ENCODE results near the gene FBXO33.
A peak's percentile ranks its signal among the peaks of the same experiment; 100 is the strongest.
"Not testable (repeated sequence)": the region's sequence is repeated elsewhere in the genome, so short reads cannot be mapped to it uniquely, and the experiment has no call there.

Gene FBXO33

DNA sequence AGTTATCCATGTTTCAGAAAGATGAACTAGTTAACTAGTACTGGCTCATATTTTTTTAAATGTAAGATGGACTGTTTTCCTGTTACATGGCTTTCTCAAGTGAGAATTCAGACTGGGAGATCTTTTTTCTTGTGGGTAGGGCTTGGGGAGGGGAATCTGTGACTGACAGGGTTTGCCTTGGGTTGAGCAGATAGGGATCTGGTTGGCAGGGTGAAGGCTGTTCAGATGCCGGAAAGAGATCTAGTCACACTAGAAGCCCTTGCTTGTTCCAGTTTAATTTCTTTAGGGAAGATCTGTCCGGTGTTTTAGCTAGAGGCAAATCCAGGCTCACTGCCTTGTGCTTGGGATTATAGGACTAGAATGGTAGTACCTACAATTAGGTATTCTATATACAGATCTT is 63.2 kb downstream of the FBXO33 start:
- H3K9me3 ChIP-seq (ENCODE audit: insufficient read depth, low read depth, low read length) = no peaks in the 10 kb centered on the region
- 87% methylated on average over 2 of the region's 2 CpGs for WGBS
- no peak overlapping the region for H3K27ac ChIP-seq (ENCODE audit: low read depth, low read length)
- H3K27me3 ChIP-seq (ENCODE audit: insufficient read depth, low read length) = no peaks in the 10 kb centered on the region
- no peak overlapping the region for H3K4me3 ChIP-seq (ENCODE audit: low read length)
- H3K36me3 ChIP-seq (ENCODE audit: insufficient read depth, low read length) = no peaks in the 10 kb centered on the region
- H3K4me1 ChIP-seq (ENCODE audit: insufficient read depth, low read length) = peaks cover 28% of the 10 kb centered on the region
- no peak overlapping the region for H3K9ac ChIP-seq (ENCODE audit: low read depth, low read length)

- H3K27me3 ChIP-seq (ENCODE audit: insufficient read depth, low read length) = no peaks in the 10 kb centered on the region
- H3K4me1 ChIP-seq (ENCODE audit: insufficient read depth, low read length) = peaks cover 28% of the 10 kb centered on the region
- H3K36me3 ChIP-seq (ENCODE audit: insufficient read depth, low read length) = no peaks in the 10 kb centered on the region
- H3K27ac ChIP-seq (ENCODE audit: low read depth, low read length) = no peak overlapping the region
- no peak overlapping the region for H3K4me3 ChIP-seq (ENCODE audit: low read length)
- H3K9me3 ChIP-seq (ENCODE audit: insufficient read depth, low read depth, low read length) = no peaks in the 10 kb centered on the region
- H3K9ac ChIP-seq (ENCODE audit: low read depth, low read length) = 0 out of 2 replicates have a peak overlapping the region, but pooled peaks have one; percentile 11
- 3% methylated on average over 2 of the region's 4 CpGs for WGBS
Observed at GRCh38 chr14:39368261-39368959, 63.8 kb downstream of the FBXO33 start.

DNA sequence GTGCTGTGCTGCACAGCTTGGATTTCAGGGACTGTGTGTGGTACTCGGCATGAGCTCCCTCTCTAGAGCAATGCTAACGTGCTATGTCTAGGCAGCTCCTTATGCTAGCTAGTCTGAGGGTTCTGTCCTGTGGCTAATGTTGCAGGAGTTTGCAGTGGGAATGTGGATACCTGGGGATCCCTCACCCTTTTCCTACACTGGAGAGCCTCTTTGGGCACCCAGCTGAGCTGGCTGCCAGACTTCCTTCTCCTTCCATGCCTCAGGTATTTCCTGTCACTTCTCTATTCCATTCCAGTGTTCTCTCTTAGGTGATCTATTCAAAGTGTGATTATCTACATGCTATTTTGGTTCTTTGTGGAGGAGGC is 64.9 kb downstream of the FBXO33 start:
- no peak overlapping the region for H3K4me3 ChIP-seq (ENCODE audit: low read length)

DNA sequence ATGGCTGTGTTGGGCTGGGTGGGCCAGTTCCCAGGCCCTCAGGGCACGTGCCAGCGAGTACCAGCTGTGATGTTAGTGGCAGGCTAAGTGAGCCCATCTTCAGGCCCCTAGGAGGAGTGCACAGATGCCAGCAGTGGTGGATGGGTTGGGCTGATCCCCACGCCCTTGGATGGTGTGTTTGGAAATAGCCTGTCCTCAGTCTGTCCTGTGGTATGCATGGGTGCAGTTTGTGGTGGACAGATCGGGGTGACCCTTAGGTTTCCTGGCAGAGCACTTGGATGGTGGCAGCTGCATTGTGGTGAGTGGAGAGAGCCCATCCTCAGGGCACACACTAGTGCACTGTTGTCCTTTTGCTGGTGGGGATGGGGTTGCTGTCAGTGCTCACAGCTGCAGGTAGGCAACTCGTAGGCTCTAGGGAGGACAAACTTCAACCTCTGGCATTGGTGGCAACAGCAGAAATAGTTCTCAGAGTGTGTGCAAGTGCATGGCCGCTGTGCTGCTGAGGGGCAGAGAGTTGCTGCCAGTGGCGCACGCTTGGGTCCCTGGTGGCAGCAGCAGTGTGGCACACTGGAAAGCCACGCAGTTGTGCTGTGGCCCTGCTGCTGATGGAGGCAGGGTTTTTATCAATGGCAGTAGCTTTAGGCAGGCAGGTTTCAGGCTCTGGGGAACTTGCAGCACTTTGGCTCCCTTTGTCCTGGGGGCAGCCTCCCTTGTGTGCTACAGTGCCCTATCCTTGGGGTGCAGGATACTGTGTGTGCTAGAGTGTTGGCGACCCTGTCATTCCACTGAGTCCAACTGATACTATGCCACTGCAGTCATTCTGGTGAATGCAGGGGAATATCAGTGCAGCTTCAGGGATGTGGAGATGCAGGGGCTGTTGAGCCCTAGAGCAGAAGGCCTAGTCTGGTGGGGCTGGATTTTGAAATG is 65.5 kb downstream of the FBXO33 start:
- Histone ChIP-seq H3K27me3 (ENCODE audit: insufficient read depth, low read length) (no peaks in the 10 kb centered on the region), H3K4me1 (ENCODE audit: insufficient read depth, low read length) (peaks cover 28% of the 10 kb centered on the region), H3K9me3 (ENCODE audit: insufficient read depth, low read depth, low read length) (no peaks in the 10 kb centered on the region), H3K36me3 (ENCODE audit: insufficient read depth, low read length) (no peaks in the 10 kb centered on the region), H3K27ac (ENCODE audit: low read depth, low read length) (no peak overlapping the region; the same call in 1 of the 2 replicates), H3K9ac (ENCODE audit: low read depth, low read length) (no peak overlapping the region), H3K4me3 (ENCODE audit: low read length) (no peak overlapping the region)
- WGBS = 92% methylated on average over 10 of the region's 10 CpGs

More for the DNA sequence above, 64.9 kb downstream of the FBXO33 start:
- H3K4me1 ChIP-seq (ENCODE audit: insufficient read depth, low read length) = peaks cover 28% of the 10 kb centered on the region
- no peak overlapping the region for H3K9ac ChIP-seq (ENCODE audit: low read depth, low read length)
- H3K27ac ChIP-seq (ENCODE audit: low read depth, low read length) = no peak overlapping the region; the same call in 1 of the 2 replicates
- no peaks in the 10 kb centered on the region for H3K27me3 ChIP-seq (ENCODE audit: insufficient read depth, low read length)
- no peaks in the 10 kb centered on the region for H3K36me3 ChIP-seq (ENCODE audit: insufficient read depth, low read length)
- 49% methylated on average over 2 of the region's 2 CpGs for WGBS
- H3K9me3 ChIP-seq (ENCODE audit: insufficient read depth, low read depth, low read length) = no peaks in the 10 kb centered on the region

DNA sequence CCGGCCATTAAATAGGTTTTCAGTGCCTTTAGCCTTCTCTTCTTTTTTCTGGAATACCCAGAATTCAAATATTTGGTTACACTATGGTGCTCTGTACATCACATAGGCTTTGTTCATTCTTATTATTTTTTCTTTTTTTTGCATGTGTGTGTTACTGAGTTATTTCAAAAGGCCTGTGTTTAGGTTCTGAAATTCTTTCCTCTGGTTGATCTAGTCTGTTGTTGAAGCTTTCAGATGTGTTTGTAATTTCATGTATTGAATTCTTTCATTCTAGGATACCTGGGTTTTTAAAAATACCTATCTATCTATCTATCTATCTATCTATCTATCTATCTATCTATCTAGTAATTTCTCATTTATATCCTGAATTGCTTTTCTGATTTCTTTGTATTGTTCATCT is 66.9 kb downstream of the FBXO33 start:
- H3K9me3 ChIP-seq (ENCODE audit: insufficient read depth, low read depth, low read length) = no peaks in the 10 kb centered on the region
- no peak overlapping the region for H3K27ac ChIP-seq (ENCODE audit: low read depth, low read length)
- no peak overlapping the region for H3K9ac ChIP-seq (ENCODE audit: low read depth, low read length)
- H3K4me3 ChIP-seq (ENCODE audit: low read length) = no peak overlapping the region
- 83% methylated on average over 1 of the region's 1 CpG for WGBS
- no peaks in the 10 kb centered on the region for H3K27me3 ChIP-seq (ENCODE audit: insufficient read depth, low read length)
- peaks cover 28% of the 10 kb centered on the region for H3K4me1 ChIP-seq (ENCODE audit: insufficient read depth, low read length)
- no peaks in the 10 kb centered on the region for H3K36me3 ChIP-seq (ENCODE audit: insufficient read depth, low read length)

GRCh38 chr14:39364509-39364908 is 67.7 kb downstream of the FBXO33 start:
- 88% methylated on average over 1 of the region's 1 CpG for WGBS
- H3K36me3 ChIP-seq (ENCODE audit: insufficient read depth, low read length) = no peaks in the 10 kb centered on the region

DNA sequence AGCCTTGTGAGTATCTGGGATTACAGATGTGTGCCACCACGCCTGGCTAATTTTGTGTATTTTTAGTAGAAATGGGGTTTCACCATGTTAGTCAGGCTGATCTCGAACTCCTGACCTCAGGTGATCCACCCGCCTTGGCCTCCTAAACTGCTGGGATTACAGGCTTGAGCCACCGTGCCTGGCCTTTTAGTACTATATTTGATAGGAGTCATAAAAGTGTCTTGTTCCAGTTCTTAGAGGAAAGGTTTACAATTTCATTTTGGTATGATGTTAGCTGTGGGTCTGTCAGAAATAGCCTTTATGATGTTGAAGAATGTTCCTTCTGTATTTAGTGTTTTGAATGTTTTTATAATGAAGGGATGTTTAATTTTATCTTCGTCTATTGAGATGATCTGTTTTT is 70.7 kb downstream of the FBXO33 start:
- not testable (repeated sequence) for H3K36me3 ChIP-seq (ENCODE audit: insufficient read depth, low read length); H3K27ac ChIP-seq (ENCODE audit: low read depth, low read length); H3K4me3 ChIP-seq (ENCODE audit: low read length); H3K9ac ChIP-seq (ENCODE audit: low read depth, low read length); H3K27me3 ChIP-seq (ENCODE audit: insufficient read depth, low read length); H3K4me1 ChIP-seq (ENCODE audit: insufficient read depth, low read length); H3K9me3 ChIP-seq (ENCODE audit: insufficient read depth, low read depth, low read length)
- WGBS = 97% methylated on average over 5 of the region's 5 CpGs

More at GRCh38 chr14:39364509-39364908, 67.7 kb downstream of the FBXO33 start:
- H3K9me3 ChIP-seq (ENCODE audit: insufficient read depth, low read depth, low read length) = 0 out of 2 replicates have a peak, but pooled peaks cover 5% of the 10 kb centered on the region
- H3K4me1 ChIP-seq (ENCODE audit: insufficient read depth, low read length) = peaks cover 25% of the 10 kb centered on the region
- H3K9ac ChIP-seq (ENCODE audit: low read depth, low read length) = no peak overlapping the region
- H3K27ac ChIP-seq (ENCODE audit: low read depth, low read length) = no peak overlapping the region
- H3K27me3 ChIP-seq (ENCODE audit: insufficient read depth, low read length) = no peaks in the 10 kb centered on the region
- no peak overlapping the region for H3K4me3 ChIP-seq (ENCODE audit: low read length)

DNA sequence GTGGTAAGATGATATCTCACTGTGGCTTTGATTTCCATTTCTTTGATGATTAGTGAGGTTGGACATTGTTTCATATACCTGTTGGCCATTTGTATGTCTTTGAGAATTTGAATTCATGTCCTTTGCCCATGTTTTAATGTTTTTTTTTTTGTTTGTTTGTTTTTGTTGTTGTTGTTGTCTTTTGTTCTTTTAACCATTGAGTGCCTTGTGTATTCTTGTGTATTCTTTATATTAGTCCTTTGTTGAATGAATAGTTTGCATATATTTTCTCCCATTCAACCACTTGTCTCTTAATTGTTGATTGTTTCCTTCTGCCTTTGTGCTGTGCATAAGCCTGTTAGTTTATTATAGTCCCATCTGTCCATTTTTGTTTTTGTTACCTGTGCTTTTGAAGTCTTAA is 71.9 kb downstream of the FBXO33 start:
- no peaks in the 10 kb centered on the region for H3K4me1 ChIP-seq (ENCODE audit: insufficient read depth, low read length)
- no peak overlapping the region for H3K4me3 ChIP-seq (ENCODE audit: low read length)
- no peak overlapping the region for H3K27ac ChIP-seq (ENCODE audit: low read depth, low read length)
- no peaks in the 10 kb centered on the region for H3K36me3 ChIP-seq (ENCODE audit: insufficient read depth, low read length)
- H3K9ac ChIP-seq (ENCODE audit: low read depth, low read length) = no peak overlapping the region
- peaks cover 10% of the 10 kb centered on the region; the same call in 1 of the 2 replicates for H3K9me3 ChIP-seq (ENCODE audit: insufficient read depth, low read depth, low read length)
- H3K27me3 ChIP-seq (ENCODE audit: insufficient read depth, low read length) = no peaks in the 10 kb centered on the region

DNA sequence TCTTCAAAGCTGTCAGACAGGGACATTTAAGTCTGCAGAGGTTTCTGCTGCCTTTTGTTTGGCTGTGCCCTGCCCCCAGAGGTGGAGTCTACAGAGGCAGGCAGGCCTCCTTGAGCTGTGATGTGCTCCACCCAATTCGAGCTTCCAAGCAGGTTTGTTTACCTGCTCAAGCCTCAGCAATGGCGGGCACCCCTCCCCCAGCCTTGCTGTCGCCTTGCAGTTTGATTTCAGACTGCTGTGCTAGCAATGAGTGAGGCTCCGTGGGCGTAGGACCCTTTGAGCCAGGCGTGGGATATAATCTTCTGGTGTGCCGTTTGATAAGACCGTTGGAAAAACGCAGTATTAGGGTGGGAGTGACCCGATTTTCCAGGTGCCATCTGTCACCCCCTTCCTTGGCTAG is 73.2 kb downstream of the FBXO33 start:
- H3K9ac ChIP-seq (ENCODE audit: low read depth, low read length); H3K27ac ChIP-seq (ENCODE audit: low read depth, low read length); H3K9me3 ChIP-seq (ENCODE audit: insufficient read depth, low read depth, low read length); H3K4me3 ChIP-seq (ENCODE audit: low read length); H3K36me3 ChIP-seq (ENCODE audit: insufficient read depth, low read length); H3K27me3 ChIP-seq (ENCODE audit: insufficient read depth, low read length); H3K4me1 ChIP-seq (ENCODE audit: insufficient read depth, low read length): not testable (repeated sequence)
- 93% methylated on average over 10 of the region's 10 CpGs for WGBS

DNA sequence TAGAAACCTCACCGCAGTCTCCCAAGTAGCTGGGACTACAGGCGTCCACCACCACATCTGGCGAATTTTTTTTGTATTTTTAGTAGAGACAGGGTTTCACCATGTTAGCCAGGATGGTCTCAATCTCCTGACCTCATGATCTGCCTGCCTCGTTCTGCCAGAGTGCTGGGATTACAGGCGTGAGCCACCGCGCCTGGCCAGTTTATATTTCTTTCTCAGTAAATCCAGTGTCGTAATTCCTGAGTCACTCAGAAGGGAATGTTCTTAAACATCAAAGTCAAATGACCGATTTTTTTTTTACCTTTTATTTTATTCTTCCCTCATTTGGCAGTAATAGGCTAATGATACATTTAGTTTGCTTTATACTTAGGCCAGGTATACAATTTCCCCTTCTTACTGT is 80.5 kb downstream of the FBXO33 start:
- Histone ChIP-seq H3K4me1 (ENCODE audit: insufficient read depth, low read length) (no peaks in the 10 kb centered on the region), H3K9me3 (ENCODE audit: insufficient read depth, low read depth, low read length) (peaks cover 7% of the 10 kb centered on the region; the same call in 1 of the 2 replicates), H3K27ac (ENCODE audit: low read depth, low read length) (no peak overlapping the region), H3K9ac (ENCODE audit: low read depth, low read length) (no peak overlapping the region), H3K27me3 (ENCODE audit: insufficient read depth, low read length) (no peaks in the 10 kb centered on the region), H3K36me3 (ENCODE audit: insufficient read depth, low read length) (peaks cover 10% of the 10 kb centered on the region; the same call in 1 of the 2 replicates), H3K4me3 (ENCODE audit: low read length) (no peak overlapping the region)
- WGBS = 96% methylated on average over 9 of the region's 9 CpGs

DNA sequence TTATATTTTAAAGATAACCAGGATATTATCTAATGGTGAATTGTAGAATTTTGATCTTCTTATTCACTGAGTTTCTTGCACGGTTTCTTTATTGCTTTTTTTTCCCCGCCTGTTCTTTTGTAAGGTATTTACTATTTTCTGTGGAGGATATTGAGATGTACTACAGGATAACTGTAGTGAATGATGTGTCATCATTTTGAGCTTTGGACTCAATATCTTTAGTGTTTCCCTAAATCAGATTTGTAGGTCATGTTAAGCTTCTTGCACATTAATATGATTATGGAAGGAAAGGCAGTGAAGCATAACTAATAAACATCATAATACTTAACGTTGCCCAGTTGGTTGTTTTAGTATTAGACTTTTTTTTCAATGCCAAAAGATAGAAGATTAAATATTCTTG is 81.4 kb downstream of the FBXO33 start:
- peaks cover 16% of the 10 kb centered on the region; the same call in 1 of the 2 replicates for H3K36me3 ChIP-seq (ENCODE audit: insufficient read depth, low read length)
- WGBS = 93% methylated on average over 2 of the region's 3 CpGs

More for the DNA sequence above, 81.4 kb downstream of the FBXO33 start:
- H3K9me3 ChIP-seq (ENCODE audit: insufficient read depth, low read depth, low read length) = peaks cover 7% of the 10 kb centered on the region; the same call in 1 of the 2 replicates
- H3K27ac ChIP-seq (ENCODE audit: low read depth, low read length) = no peak overlapping the region
- H3K4me3 ChIP-seq (ENCODE audit: low read length) = no peak overlapping the region
- H3K4me1 ChIP-seq (ENCODE audit: insufficient read depth, low read length) = no peaks in the 10 kb centered on the region
- H3K27me3 ChIP-seq (ENCODE audit: insufficient read depth, low read length) = no peaks in the 10 kb centered on the region
- H3K9ac ChIP-seq (ENCODE audit: low read depth, low read length) = no peak overlapping the region
